Measurements from ENCODE around the gene WDR12. TPM values are rescaled to one million over a fixed set of nuclear protein-coding genes. Genes with fewer than 3 reads are reported as not detected.

WDR12 gene
- polyA plus RNA-seq, 3 donors, result 4.1 to 14.6 (median 6.5) TPM

GRCh38 chr2:202841090-202841867, 70.2 kb downstream of the WDR12 start:
- Mint-ChIP-seq H3K4me3 (no peak overlapping the region), H3K4me1 (peaks cover 9% of the 10 kb centered on the region), H3K9me3 (peaks cover 6 to 25% (median 15%) of the 10 kb centered on the region in 7 donors), H3K27ac (no peak overlapping the region), H3K27me3 (ENCODE audit: low read depth in 3 of 3) (peaks cover 0 to 4% (median 3%) of the 10 kb centered on the region in 3 donors), H3K36me3 (peaks cover 2 to 9% of the 10 kb centered on the region in 2 donors)
- no peaks in the 10 kb centered on the region for H3K79me2 ChIP-seq (ENCODE audit: insufficient read depth, low read length)
- no peak overlapping the region for H3K9ac ChIP-seq (ENCODE audit: insufficient read depth, low read length, poor library complexity, severe bottlenecking)
- no peaks in the 10 kb centered on the region for H3K36me3 ChIP-seq (replicated peaks in 1 of 2; ENCODE audit: control insufficient read depth in 1 of 2, insufficient read depth in 2 of 2, low read length in 2 of 2)
- no peaks in the 10 kb centered on the region for H3K27me3 ChIP-seq (ENCODE audit: control insufficient read depth in 2 of 2, insufficient read depth in 2 of 2, low read length in 2 of 2)
- H3K4me2 ChIP-seq (replicated peaks; ENCODE audit: extremely low read depth, low read length, poor library complexity, severe bottlenecking), result no peak overlapping the region
- no peaks in the 10 kb centered on the region for H4K20me1 ChIP-seq (ENCODE audit: insufficient read depth, low read length)
- no peak for DNase-seq
- peaks cover 8% of the 10 kb centered on the region in 2 donors for H3K4me1 ChIP-seq (ENCODE audit: control insufficient read depth in 1 of 2, insufficient read depth in 2 of 2, low read length in 2 of 2)
- no peak overlapping the region for H3K27ac ChIP-seq (ENCODE audit: low read depth in 1 of 2, low read length in 2 of 2)
- 97% methylated on average over 11 of the region's 11 CpGs for WGBS (ENCODE audit: insufficient coverage)
- H3K4me3 ChIP-seq (replicated peaks in 1 of 3; ENCODE audit: low read depth in 2 of 3, low read length in 3 of 3), result no peak overlapping the region
- H2AFZ ChIP-seq (ENCODE audit: insufficient read depth, low read depth, low read length, poor library complexity, severe bottlenecking), result no peak overlapping the region
- H3K9me3 ChIP-seq (replicated peaks in 1 of 2; ENCODE audit: control insufficient read depth in 1 of 2, insufficient read depth in 1 of 2, low read length in 2 of 2), result peaks cover 13 to 16% of the 10 kb centered on the region in 2 donors
- intact Hi-C loops (cut with micrococcal nuclease), result no loop called here
- no peak for TF ChIP-seq CTCF (IDR thresholded peaks at IDR 0.05)

DNA sequence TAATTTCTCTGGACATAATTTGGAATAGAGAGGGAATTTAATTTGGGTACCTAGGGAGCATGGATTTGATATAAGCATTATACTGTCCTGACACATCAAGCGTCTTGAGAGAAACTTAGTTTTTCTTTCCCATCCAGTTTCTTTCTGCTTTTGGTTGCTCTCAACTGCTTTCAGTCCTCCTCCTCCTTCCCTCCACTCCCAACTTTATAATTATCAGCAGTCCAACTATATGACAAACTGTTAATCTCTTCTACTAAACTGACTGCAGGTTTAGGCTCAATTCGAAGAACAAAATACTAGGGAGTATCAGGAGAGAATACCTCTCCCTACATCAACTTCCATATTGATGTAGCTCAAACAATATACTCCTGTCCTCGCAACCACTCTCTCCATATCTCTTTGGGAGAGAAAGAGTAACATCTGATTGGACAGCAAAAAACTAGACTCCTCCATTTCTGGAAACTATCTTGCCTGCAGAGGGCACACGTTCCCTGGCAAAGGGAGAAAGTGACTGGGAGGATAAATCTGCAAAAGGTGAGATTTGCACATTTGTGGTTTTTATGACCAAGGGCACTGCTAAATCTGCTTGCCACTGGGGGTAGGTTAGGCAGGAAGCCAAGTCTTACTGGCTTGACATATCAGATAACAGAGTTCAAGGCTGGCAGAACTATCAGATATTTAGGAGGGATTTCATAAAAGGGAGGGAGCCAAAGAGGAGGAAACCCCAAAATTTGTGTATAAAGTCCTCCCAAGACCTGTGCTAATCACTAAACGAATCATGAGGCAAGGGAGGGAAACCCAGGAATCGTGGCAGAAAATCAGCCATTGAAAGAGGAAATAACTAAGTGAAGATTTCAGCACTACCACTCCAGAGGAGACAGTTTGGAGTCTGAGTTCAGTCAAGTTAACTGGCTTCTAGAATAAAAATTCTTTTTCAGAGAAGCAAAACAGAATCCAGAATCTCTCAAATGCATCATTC, 79.9 kb downstream of the WDR12 start:
- H3K4me3 ChIP-seq (replicated peaks in 1 of 3; ENCODE audit: low read depth in 2 of 3, low read length in 3 of 3), result no peak overlapping the region
- TF ChIP-seq CTCF (IDR thresholded peaks at IDR 0.05), result peak; percentile 40
- H3K27me3 ChIP-seq (ENCODE audit: control insufficient read depth in 2 of 2, insufficient read depth in 2 of 2, low read length in 2 of 2), result no peaks in the 10 kb centered on the region
- DNase-seq, result peak; percentile 9 to 25 (median 13)
- H4K20me1 ChIP-seq (ENCODE audit: insufficient read depth, low read length), result no peaks in the 10 kb centered on the region
- no peak overlapping the region for H3K4me3 Mint-ChIP-seq
- H3K9me3 Mint-ChIP-seq, result peaks cover 0 to 3% (median 0%) of the 10 kb centered on the region in 7 donors
- H3K4me1 Mint-ChIP-seq, result peaks cover 9% of the 10 kb centered on the region
- peaks cover 0 to 3% (median 0%) of the 10 kb centered on the region in 3 donors for H3K27me3 Mint-ChIP-seq (ENCODE audit: low read depth in 3 of 3)
- no peak overlapping the region for H3K9ac ChIP-seq (ENCODE audit: insufficient read depth, low read length, poor library complexity, severe bottlenecking)
- no peak overlapping the region for H3K27ac ChIP-seq (ENCODE audit: low read depth in 1 of 2, low read length in 2 of 2)
- WGBS (ENCODE audit: insufficient coverage), result no CpG with 5 or more reads among the region's 6 CpGs
- H3K9me3 ChIP-seq (replicated peaks in 1 of 2; ENCODE audit: control insufficient read depth in 1 of 2, insufficient read depth in 1 of 2, low read length in 2 of 2), result no peaks in the 10 kb centered on the region
- no peaks in the 10 kb centered on the region for H3K36me3 Mint-ChIP-seq
- peak overlapping the region; percentile 15 for H2AFZ ChIP-seq (ENCODE audit: insufficient read depth, low read depth, low read length, poor library complexity, severe bottlenecking)
- peaks cover 3 to 4% of the 10 kb centered on the region in 2 donors for H3K4me1 ChIP-seq (ENCODE audit: control insufficient read depth in 1 of 2, insufficient read depth in 2 of 2, low read length in 2 of 2)
- no peaks in the 10 kb centered on the region for H3K36me3 ChIP-seq (replicated peaks in 1 of 2; ENCODE audit: control insufficient read depth in 1 of 2, insufficient read depth in 2 of 2, low read length in 2 of 2)
- no peak overlapping the region for H3K4me2 ChIP-seq (replicated peaks; ENCODE audit: extremely low read depth, low read length, poor library complexity, severe bottlenecking)
- no peaks in the 10 kb centered on the region for H3K79me2 ChIP-seq (ENCODE audit: insufficient read depth, low read length)
- intact Hi-C loops (cut with micrococcal nuclease), result loop anchor here in 1 of 2 donors (5.0 kb wide), 1 partner anchor 41 kb away; the partner anchor contains the start of gene ICA1L
- no peak overlapping the region for H3K27ac Mint-ChIP-seq

All from CD14-positive monocyte (primary cell).